ENCODE results near the gene GGN.
A peak's percentile ranks its signal among the peaks of the same experiment; 100 is the strongest.
"Not testable (repeated sequence)": the region's sequence is repeated elsewhere in the genome, so short reads cannot be mapped to it uniquely, and the experiment has no call there.

The GGN gene

DNA sequence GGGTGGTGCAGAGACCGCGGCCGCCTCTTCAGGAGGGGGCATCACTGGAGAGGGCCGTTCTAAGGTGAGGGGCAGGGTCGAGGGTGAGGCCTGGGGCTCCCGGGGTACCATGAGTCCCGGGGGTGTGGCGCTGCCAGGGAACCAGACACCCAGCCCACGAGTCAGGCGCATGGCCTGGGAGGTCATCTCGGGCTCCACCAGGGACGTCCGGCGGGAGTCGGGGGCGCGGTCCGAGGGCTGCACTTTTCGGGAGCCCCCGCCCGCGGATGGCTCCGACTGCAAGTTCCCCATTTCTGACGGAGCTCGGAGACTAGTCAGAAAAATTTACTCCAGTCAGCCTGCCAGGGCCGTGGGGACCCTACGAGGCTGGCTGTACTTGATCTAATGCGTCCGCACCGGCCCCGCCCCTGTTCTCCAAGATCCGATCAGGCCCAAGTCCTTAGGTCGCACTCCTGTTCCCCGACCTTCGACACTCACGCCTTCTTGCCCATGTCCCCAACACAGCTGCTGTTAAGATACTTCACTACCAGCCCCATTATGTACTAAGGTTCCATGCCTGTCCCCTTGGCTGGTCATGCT is 774 bp downstream of the GGN start:
- DNase-seq (ENCODE audit: low read depth): no peak

DNA sequence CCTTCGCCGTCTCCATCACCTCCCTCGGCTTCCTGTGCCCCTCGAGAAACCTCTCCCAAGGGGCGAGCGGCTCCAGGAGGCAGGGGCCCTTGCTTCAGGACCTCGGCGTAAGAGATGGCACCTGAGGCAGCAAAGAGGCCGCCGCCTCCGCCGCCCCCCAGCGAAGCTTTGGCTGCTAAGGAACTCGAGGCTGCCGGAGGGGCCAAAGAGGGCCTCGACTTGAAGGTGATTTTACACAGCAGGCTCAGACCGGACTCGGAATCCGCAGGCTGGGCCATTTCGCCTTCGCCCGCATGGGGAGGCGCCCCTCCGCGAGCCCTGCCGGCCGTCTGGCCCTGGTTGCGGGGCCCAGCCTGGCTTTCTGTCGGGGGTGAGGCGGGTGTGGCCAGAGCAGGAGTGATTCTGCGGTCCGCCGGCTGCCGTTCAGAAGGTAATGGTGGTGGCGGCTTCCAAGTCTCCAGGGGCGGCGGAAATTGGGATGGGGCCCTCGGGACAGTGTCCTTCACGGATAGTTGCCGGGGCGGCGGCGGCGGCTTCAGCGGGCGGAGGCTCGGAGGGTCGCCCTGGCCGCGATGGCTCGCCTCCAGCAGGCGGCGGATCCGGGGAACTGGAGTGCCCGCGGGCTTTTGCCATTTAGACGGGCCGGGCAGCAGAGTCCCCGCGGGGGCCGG is 1.4 kb downstream of the GGN start:
- no peak for DNase-seq (ENCODE audit: low read depth)

DNA sequence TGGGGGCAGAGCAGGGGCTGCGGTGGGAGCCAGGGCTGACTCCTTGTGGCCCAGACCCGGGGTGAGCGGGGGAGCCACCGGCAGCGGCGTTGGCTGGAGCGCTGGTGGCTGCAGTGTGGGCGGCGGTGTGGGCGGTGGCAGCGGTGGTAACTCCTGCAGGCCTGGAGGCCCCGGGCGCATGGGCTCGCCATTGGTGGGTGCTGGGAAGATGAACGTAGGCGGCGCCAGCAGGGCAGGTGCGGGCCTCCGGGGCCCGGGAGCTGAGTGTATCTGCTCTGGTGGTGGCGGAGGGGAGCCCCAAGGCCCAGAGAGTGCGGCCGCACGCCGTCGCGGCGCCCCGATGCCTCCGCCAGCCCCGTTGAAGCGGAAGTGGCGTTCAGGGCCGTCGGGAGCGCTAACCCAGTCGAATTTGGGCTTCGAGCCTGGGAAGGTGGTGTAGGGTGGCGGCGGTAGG is 2.0 kb downstream of the GGN start:
- no peak for DNase-seq (ENCODE audit: low read depth)

DNA sequence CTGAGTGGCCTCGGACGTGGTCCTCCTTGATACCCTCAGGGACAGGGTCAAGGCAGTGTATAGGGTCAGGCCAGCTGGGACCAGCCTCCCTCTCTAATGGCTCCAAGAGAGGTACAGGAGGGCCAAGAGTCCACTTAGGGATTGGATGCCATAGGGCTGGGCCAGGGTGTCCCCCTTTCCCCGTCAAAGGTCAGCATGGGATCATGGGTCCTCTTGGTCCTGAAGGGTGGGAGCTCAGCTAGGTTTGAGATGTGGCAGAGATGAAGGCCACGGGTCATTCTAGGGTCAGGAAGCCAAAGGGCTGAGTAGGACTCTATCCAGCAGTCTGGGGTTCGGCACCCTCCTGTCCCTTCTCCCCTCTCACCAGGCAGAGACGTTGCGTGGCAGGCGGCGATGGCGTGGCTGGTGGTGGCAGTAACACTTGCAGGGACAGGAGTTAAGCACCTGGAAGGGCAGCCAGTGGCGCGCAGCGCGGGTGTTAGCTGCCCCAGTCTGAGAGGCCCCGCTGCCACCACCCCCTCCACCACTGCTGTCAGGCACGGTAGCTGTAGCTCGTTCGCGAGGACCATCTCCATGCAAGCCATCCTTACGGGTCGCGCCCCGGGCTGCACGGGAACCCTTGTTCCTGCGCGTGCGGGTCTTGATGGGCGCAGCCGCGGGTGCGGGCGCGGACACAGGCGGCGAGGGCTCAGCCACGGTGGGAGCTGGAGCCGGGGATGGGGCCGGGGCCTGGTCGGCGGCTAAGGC is 2.6 kb downstream of the GGN start:
- no peak for DNase-seq (ENCODE audit: low read depth)

DNA sequence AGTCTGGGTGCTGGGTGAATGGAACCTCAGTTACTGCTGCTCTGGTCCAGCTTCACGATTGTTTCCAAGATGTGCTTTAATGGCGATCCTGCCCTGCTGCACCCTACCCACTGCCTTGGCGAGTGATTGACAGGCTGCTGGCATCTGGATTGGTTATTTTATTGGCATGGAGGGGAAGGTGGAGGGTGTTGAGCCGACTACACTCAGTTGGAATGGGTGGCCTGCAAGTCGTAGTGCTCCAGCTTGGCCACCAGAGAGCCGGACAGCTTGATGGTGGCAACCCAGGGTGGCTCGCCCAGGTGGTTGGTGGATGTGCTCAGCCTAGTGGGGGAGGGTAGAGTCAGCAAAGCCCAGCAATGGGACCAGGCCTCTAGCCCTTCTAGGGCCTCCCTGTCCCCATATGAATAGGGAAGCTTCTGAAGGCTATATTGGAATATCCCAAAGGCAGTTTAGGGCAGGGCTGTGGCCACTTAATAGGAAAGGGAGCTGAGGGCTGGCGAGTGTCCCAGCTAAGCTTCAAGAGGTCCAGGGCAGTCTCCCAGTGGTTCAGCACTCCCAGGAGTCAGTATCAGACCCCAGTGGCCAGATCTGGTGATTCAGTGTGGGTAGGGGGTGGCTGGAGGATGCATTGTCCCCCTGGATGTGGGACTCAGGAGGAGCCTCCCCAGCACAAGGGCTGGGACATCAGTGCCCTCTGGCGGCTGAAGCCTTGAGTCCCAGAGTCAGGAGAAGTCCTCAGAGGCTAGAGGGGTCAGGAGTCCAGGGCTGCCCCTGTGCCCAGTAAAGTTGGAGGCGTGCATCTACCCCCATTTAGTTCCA is 3.4 kb downstream of the GGN start:
- no peak for DNase-seq (ENCODE audit: low read depth)

DNA sequence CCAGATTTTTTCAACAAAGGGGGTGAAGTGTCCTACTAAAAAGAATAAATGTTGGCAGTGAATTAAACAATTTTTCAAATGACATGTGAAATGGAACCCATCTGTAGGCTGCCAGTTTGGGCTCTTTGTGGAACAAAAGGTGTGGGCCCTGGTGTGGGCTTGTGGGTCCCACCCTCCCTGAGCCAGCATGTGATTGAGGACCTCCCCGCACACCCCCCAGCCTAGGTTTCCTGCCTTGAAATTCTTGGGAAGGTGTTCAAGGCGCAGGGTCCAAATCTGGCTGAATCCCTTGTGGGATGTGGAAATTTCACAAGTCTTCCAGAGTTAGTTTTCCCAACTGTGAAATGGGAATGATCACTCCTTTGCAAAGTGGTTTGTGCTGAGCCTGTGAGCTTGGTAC is 4.1 kb downstream of the GGN start:
- no peak for DNase-seq (ENCODE audit: low read depth)

DNA sequence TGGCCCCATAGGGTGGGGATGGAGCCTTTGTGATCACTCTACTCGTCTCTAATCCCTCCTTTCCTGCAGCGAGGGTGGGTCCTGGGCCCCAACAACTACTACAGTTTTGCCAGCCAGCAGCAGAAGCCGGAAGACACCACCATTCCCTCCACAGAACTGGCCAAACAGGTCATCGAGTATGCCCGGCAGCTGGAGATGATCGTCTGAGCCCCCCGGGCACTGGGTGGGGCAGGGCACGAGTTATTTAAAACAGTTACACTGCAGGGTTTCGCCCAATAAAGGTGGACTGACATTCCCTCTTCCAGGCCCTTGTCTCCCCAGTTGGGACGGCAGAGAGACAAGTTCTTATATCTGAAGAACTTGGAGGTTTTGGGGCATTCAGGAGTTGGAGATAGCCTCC is 4.7 kb downstream of the GGN start:
- no peak for DNase-seq (ENCODE audit: low read depth)

DNA sequence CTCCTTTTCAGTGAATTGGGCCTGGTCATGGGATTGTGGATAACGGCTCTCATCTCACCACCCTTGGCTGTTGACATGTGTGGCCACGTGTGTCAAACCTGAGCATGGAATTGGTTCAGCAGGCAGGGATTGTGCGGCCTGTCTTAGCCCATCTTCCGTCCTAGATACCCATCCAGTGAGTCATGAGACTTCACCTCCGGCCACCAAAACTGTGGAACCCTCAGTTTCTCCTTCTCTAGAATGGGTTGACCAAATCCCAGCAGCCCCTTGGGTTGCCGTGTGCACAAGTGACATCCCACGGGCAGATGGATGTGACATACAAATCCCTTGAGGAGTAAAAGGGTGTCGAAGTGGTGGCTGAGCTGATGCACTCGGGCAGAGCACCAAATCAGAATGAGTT is 6.7 kb downstream of the GGN start:
- DNase-seq (ENCODE audit: low read depth): no peak

DNA sequence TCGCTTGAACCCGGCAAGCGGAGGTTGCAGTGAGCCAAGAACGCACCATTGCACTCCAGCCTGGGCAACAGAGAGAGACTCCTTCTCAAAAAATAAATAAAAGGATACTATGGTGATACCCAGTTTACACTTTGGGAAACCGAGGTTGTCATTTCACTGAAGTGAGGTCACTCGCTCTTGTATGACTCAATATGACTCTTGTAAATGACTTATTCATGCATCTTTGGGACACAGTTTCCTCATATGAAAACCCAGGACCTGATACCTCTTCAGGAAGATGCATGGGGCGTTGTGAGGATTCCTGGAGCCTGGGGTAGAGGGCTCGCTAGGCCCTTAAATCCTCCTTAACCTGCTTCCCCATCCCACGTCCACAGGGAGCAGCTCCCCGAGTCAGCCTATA is 9.0 kb downstream of the GGN start:
- DNase-seq (ENCODE audit: low read depth): no peak

DNA sequence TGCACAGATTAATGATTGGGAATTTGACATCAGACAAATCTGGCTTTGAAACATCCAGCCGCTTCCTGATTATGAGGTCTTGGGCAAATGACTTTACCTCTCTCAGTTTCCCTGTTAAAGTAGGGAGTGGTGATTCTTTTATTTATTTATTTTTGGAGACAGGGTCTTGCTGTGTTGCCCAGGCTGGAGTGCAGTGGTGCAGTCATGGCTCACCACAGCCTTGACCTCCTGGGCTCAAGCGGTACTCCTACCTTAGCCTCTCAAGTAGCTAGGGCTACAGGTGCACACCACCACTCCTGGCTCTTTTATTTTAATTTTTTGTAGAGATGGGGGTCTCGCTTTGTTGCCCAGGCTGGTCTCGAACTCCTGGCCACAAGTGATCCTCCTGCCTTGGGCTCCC is 10.8 kb downstream of the GGN start:
- no peak for DNase-seq (ENCODE audit: low read depth)

DNA sequence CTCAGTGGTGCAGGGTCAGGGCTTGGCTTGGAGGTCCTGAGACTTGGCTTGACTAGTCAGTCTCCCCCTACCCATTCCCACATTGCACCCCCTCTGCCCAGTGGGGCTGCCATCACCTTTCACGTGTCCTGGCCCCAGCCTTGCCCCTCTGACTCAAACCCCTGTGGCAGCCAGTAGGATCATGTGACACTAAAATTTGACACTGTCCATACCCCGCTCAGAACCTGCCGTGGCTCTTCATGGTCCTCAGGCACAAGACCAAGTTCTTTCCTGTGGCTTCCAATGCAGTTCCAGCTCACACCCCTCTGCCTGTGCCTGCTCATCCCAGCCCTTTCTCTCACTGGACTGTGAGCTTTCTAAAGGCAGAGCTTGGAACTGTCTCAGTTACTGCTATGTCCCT is 11.3 kb downstream of the GGN start:
- DNase-seq (ENCODE audit: low read depth): no peak

DNA sequence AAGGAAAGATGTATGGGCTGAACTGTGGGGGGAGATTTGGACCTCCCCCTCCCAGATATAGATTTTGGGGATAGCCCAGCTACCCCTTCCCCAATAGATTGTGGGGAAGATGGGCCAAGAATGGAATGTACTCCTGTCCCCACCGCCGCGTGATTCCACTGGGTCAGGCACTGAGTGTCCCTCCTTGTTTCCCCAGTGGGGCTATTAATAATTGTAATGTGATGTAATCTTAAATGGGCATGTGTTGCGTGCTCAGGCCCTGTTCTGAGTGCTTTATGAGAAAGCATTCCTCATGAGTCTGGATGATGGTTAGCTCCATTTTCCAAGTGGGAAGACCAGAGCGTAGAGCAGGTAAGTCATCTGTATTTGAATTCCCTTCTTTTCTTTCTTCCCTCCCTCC is 12.1 kb downstream of the GGN start:
- no peak for DNase-seq (ENCODE audit: low read depth)

DNA sequence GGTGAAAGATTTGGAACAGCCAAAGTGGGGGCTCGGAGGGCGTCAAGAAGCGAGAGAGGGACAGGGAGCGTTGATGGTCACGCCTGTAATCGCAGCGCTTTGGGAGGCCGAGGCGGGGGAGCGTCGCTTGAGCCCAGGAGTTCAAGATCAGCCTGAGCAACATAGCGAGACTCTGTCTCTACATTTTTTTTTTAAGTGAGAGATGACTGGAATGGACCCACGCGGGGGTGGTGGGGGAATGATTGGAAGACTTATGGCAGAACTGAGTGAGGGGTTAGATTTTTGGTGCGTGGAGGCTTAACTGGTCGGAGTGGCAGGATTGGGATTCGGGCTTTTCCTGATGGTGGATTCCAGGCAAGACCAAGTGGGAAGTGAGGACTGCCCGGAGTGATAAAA is 12.7 kb downstream of the GGN start:
- DNase-seq (ENCODE audit: low read depth): no peak

DNA sequence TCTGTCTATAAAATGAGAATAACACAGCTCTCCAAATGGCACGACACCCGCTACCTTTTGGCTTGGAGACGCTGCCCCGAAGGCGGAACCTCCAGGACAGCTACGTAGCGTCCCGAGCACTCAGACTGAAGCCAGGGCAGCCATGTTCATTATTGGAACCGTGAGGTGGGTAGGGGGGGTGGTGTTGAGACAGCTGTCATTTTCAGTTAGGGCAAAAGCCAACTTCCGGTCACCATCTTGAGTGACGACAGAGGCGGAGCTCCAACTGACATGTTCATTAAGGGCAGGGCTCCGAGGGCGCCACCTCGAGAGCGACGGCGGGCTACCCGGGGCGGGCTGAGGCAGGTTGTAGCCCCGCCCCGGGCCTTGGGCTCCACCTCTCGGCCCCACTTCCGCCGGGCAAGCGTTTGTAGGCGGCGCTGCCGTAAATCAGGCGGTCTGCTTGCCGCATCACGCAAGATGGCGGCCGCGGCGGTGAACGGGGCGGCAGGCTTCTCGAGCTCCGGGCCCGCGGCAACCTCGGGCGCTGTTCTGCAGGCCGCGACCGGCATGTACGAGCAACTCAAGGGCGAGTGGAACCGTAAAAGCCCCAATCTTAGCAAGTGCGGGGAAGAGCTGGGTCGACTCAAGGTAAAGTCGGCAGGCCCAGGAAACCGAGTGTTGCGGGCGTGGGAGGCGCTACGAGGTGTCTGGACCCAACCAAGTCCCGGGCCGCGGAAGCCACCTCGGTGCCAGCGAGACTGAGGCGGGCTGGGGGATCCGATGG is 13.3 kb downstream of the GGN start, which contains the start of gene PSMD8:
PSMD8 (plus strand) TSS at position 240 of the 766 bp plus-strand sequence; CDS start at position 271, 31 bp downstream.
- peak; percentile 97 for DNase-seq (ENCODE audit: low read depth)

DNA sequence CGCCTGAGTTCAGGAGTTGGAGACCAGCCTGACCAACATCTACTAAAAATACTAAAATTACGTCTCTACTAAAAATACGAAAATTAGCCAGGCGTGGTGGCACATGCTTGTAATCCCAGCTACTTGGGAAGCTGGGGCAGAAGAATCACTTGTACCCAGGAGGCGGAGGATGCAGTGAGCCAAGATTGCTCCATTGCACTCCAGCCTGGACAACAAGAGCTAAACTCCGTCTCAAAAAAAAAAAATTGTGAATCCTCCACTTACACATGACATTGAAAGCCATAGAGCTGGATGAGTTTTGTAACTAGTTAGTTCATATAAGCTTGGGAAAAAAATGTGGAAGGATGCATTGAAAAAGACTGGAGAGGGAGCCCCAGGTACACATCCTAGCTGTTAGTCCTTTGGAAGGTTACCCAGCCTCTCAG is 13.9 kb downstream of the GGN start:
- DNase-seq (ENCODE audit: low read depth): no peak

DNA sequence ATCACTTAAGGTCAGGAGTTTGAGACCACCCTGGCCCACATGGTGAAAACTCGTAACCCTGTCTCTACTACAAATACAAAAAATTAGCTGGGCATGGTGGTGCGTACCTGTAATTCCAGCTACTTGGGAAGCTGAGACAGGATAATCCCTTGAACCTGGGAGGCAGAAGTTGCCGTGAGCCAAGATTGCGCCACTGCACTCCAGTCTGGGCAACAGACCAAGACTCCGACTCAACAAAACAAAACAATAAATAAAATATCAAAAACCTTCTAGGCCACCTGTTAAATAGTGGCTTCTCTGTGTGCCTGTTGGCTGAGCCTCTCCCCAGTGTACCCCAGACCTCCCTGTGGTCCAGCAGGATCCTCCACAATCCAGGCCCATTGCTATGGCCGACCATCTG is 16.8 kb downstream of the GGN start:
- no peak for DNase-seq (ENCODE audit: low read depth)

DNA sequence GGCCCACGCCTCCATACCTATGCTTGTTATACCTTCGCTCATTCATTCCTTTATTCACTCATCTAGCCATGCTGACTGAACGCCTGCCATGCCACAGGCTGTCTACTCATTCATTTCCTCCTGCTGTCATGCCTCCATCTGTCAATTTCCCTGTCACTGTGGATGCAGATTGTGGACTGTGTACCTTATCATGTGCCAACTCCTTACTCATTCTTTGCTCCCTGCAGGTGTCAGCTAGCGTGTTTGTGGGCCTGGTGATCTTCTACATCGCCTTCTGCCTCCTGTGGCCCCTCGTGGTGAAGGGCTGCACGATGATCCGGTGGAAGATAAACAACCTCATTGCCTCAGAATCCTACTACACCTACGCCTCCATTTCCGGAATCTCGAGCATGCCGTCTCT is 17.5 kb downstream of the GGN start:
- DNase-seq (ENCODE audit: low read depth): no peak

DNA sequence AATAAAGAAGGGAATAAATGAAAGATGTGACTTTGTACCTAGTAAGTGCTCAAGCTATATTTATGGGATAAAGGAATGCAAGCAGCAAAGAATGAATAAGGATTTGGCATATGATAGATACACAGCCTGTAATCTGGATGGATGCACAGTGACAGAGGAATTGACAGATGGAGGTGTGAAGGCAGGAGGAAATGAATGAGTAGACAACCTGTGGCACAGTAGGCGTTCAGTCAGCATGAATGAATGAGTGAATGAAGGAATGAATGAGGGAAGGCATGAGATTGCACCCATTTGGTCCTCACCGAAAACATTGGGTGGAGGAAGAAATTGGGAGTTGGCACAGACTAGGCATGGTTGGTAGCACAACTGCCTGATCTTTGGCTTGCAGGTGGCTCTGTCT is 18.2 kb downstream of the GGN start:
- DNase-seq (ENCODE audit: low read depth): no peak

DNA sequence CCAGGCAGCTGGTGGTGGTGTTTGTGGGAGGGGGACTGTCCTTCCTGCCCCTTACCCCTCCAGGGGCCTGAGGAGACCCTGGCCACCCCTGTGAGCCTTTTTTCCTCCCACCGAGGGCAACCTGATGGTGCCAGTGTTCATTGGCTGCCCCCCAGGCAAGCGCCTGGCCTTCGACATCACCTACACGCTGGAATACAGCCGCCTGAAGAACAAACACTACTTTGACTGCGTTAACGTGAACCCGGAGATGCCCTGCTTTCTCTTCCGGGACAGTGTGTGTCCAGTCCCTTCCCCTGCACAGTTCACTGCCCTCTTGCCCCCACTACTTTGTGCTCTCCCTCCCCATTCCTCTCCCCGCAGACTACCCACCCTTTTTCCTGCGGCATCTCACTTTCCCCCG is 20.8 kb downstream of the GGN start:
- no peak for DNase-seq (ENCODE audit: low read depth)

DNA sequence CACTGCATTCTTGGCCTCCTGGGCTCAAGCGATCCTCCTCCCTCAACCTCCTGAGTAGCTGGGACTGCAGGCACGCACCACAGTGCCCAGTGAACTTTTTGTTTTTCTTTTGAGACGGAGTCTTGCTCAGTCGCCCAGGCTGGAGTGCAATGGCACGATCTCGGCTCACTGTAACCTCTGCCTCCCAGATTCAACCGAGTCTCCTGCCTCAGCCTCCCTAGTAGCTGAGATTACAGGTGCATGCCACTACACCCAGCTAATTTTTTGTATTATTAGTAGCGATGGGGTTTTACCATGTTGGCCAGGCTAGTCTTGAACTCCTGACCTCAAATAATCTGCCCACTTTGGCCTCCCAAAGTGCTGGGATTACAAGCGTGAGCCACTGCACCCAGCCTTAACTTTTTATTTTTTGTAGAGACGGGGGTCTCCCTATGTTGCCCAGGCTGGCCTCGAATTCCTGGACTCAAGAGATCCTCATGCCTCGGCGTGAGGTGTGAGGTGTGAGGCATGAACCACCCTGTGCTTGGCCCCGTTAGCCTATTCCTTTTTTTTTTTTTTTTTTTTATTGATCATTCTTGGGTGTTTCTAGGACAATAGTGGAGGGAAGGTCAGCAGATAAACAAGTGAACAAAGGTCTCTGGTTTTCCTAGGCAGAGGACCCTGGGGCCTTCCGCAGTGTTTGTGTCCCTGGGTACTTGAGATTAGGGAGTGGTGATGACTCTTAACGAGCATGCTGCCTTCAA is 24.7 kb downstream of the GGN start:
- not testable (repeated sequence) for DNase-seq (ENCODE audit: low read depth)

Measured in stimulated activated CD4-positive, alpha-beta T cell treated with anti-CD3 and anti-CD28 coated beads, Interleukin-2, amount 100 ng/mL, for 4 hours (primary cell).